Medulla oblongata (tissue), 1 donor: ENCODE measurements around the gene NAV2.
"Not testable (repeated sequence)": the region's sequence is repeated elsewhere in the genome, so short reads cannot be mapped to it uniquely, and the experiment has no call there.

Experiments
- DNase-seq: peaks from one replicate; pipeline ENCODE4 v3.0.0-alpha.2; 2015; ENCODE audit errors: extremely low spot score

Gene NAV2

GRCh38 chr11:19952911-19953310, 240.3 kb downstream of the NAV2 start:
- DNase-seq: no peak

- DNase-seq: no peak
Measured at GRCh38 chr11:19953336-19953735, 240.7 kb downstream of the NAV2 start.

- DNase-seq: peak; percentile 88
Measured at GRCh38 chr11:19953909-19954308, 241.3 kb downstream of the NAV2 start.

GRCh38 chr11:19954899-19955298, 242.3 kb downstream of the NAV2 start:
- DNase-seq: no peak

GRCh38 chr11:19955660-19956059, 243.0 kb downstream of the NAV2 start:
- DNase-seq: no peak

- DNase-seq: no peak
Measured at GRCh38 chr11:19956228-19956627, 243.6 kb downstream of the NAV2 start.

GRCh38 chr11:19957294-19957943, 244.8 kb downstream of the NAV2 start:
- no peak for DNase-seq

GRCh38 chr11:19958204-19958603, 245.6 kb downstream of the NAV2 start:
- no peak for DNase-seq

- DNase-seq: no peak
Measured at GRCh38 chr11:19959210-19959609, 246.6 kb downstream of the NAV2 start.

GRCh38 chr11:19959648-19960059, 247.0 kb downstream of the NAV2 start:
- DNase-seq: no peak

GRCh38 chr11:19960410-19960809, 247.8 kb downstream of the NAV2 start:
- not testable (repeated sequence) for DNase-seq

GRCh38 chr11:19961225-19961624, 248.6 kb downstream of the NAV2 start:
- no peak for DNase-seq

- no peak for DNase-seq
Measured at GRCh38 chr11:19962053-19962800, 249.6 kb downstream of the NAV2 start.

- DNase-seq: no peak
Measured at GRCh38 chr11:19962801-19963175, 250.2 kb downstream of the NAV2 start.

- DNase-seq: no peak
Measured at GRCh38 chr11:19963697-19964387, 251.2 kb downstream of the NAV2 start.

- no peak for DNase-seq
Measured at GRCh38 chr11:19966441-19966840, 253.8 kb downstream of the NAV2 start.

GRCh38 chr11:19966927-19967326, 254.3 kb downstream of the NAV2 start:
- no peak for DNase-seq

- DNase-seq: no peak
Measured at GRCh38 chr11:19967787-19968186, 255.2 kb downstream of the NAV2 start.

GRCh38 chr11:19968860-19969259, 256.2 kb downstream of the NAV2 start:
- no peak for DNase-seq

GRCh38 chr11:19970944-19971343, 258.3 kb downstream of the NAV2 start:
- no peak for DNase-seq

- DNase-seq: no peak
Measured at GRCh38 chr11:19972091-19972490, 259.5 kb downstream of the NAV2 start.

- DNase-seq: no peak
Measured at GRCh38 chr11:19972651-19973050, 260.0 kb downstream of the NAV2 start.

GRCh38 chr11:19973136-19973635, 260.5 kb downstream of the NAV2 start:
- no peak for DNase-seq
